Muscle of leg (tissue), 11 donors: ENCODE results near the gene GJB2. TPM values are rescaled to one million over a fixed set of nuclear protein-coding genes. Genes with fewer than 3 reads are reported as not detected.
"Not testable (repeated sequence)": the region's sequence is repeated elsewhere in the genome, so short reads cannot be mapped to it uniquely, and the experiment has no call there.

Source experiments
- DNase-seq: peaks from one replicate; pipeline ENCODE4 v3.0.0; 2013
- H3K27ac ChIP-seq: one replicate; pipeline ENCODE4 v1.5.1; 2013; ENCODE audit warnings: mild to moderate bottlenecking, low read length, control low read depth
- H3K27me3 ChIP-seq: one replicate; pipeline ENCODE4 v1.6.1; 2013; ENCODE audit warnings: low read length; ENCODE audit not compliant: control insufficient read depth, insufficient read depth
- H3K36me3 ChIP-seq: one replicate; pipeline ENCODE4 v1.6.1; 2013; ENCODE audit warnings: low read length; ENCODE audit not compliant: control insufficient read depth, insufficient read depth
- H3K4me1 ChIP-seq: one replicate; pipeline ENCODE4 v1.6.1; 2013; ENCODE audit warnings: low read length; ENCODE audit not compliant: control insufficient read depth, insufficient read depth
- H3K4me3 ChIP-seq: one replicate; pipeline ENCODE4 v1.5.1; 2013; ENCODE audit warnings: low read length, control low read depth
- H3K9me3 ChIP-seq: replicated peaks from 2 replicates; pipeline ENCODE4 v1.6.1; 2013; ENCODE audit warnings: low read depth, low read length; ENCODE audit not compliant: control insufficient read depth
- WGBS: methylation state at CpG from one replicate; pipeline ENCODE4 v1.1.5; 2013; ENCODE audit warnings: missing lambda C conversion rate; ENCODE audit not compliant: insufficient coverage; 5-methylcytosine and 5-hydroxymethylcytosine counted together
- polyA plus RNA-seq, 8 donors: library from polyadenylated mRNA; unstranded; fragments of 120-200 nt; gene quantifications; one replicate each; pipeline versions ENCODE4 v1.2.1 to v1.2.3, GENCODE V29; 2013; ENCODE audit warnings: inconsistent platforms in 1 of 8, low replicate concordance in 1 of 8; ENCODE audit not compliant: insufficient read length in 8 of 8, insufficient read depth in 1 of 8
- total RNA-seq: library from RNA; stranded (reverse); fragments of 120-200 nt; gene quantifications from one replicate; pipeline ENCODE4 v1.2.4, GENCODE V29; 2013

Gene GJB2
- total and polyA plus RNA-seq, 9 donors, result 0.24 to 8.0 (median 1.2) TPM

DNA sequence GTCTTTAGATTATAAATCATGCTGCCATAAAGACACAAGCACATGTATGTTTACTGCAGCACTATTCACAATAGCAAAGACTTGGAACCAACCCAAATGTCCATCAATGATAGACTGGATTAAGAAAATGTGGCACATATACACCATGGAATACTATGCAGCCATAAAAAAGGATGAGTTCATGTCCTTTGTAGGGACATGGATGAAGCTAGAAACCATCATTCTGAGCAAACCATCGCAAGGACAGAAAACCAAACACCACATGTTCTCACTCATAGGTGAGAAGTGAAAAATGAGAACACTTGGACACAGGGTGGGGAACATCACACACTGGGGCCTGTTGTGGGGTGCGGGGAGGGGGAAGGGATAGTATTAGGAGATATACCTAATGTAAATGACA, 39.4 kb downstream of the GJB2 start:
- H3K9me3 ChIP-seq, H3K27ac ChIP-seq, H3K36me3 ChIP-seq, H3K4me3 ChIP-seq, H3K4me1 ChIP-seq, DNase-seq: not testable (repeated sequence)
- peaks cover 50% of the 10 kb centered on the region for H3K27me3 ChIP-seq
- no CpG with 5 or more reads among the region's 2 CpGs for WGBS

DNA sequence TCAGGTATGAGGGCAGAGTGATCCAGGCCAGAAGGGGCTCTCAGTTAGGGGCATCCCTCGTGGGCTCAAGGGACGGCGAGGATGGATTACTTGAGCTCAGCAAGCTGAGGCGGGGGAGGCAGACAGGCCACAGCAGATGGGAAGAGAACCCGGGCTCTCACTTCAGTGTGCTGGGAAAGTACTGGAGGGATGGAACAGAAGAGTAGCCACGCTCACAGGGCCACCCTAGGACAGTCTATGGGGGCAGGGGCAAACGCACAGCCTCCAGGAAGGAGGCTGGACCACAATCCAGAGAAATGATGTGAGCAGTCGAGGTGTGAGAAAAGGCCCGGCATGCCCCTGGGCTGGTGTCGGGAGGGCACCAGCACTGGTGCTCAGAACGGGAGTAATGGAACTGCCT, 41.1 kb downstream of the GJB2 start:
- no peaks in the 10 kb centered on the region for H3K36me3 ChIP-seq
- no peak overlapping the region for H3K4me3 ChIP-seq
- no peaks in the 10 kb centered on the region for H3K9me3 ChIP-seq
- no peak overlapping the region for H3K27ac ChIP-seq
- 70% methylated on average over 11 of the region's 11 CpGs for WGBS
- H3K4me1 ChIP-seq, result no peaks in the 10 kb centered on the region
- DNase-seq, result no peak
- peaks cover 45% of the 10 kb centered on the region for H3K27me3 ChIP-seq

DNA sequence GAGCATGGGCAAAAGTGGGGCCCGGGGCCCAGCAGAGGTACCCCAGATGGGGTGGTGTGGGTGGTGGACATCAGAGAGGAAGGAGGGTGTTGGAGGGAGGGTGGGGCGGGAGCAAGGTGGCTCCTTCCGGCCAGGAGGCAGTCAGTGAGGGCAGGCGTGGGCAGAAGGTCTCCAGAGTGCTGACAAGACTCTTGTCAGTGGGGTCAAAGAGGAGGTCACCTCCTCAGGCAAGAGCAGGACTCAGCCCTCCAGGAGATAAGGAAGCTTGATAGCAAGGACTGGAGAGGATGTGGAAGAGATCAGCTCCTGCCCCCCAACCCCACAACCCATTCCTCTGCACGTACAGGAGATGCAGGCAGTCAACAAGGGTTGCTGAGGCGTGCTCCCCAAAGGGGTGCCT, 41.7 kb downstream of the GJB2 start:
- peaks cover 43% of the 10 kb centered on the region for H3K27me3 ChIP-seq
- no peak overlapping the region for H3K4me3 ChIP-seq
- no peaks in the 10 kb centered on the region for H3K9me3 ChIP-seq
- no peak for DNase-seq
- H3K4me1 ChIP-seq, result no peaks in the 10 kb centered on the region
- 65% methylated on average over 4 of the region's 6 CpGs for WGBS
- no peak overlapping the region for H3K27ac ChIP-seq
- no peaks in the 10 kb centered on the region for H3K36me3 ChIP-seq

GRCh38 chr13:20150561-20150960, 42.2 kb downstream of the GJB2 start:
- no peak for DNase-seq
- H3K4me1 ChIP-seq, result no peaks in the 10 kb centered on the region
- H3K27me3 ChIP-seq, result peaks cover 46% of the 10 kb centered on the region
- no peaks in the 10 kb centered on the region for H3K9me3 ChIP-seq
- H3K36me3 ChIP-seq, result no peaks in the 10 kb centered on the region
- H3K27ac ChIP-seq, result no peak overlapping the region
- WGBS, result 88% methylated on average over 6 of the region's 9 CpGs
- no peak overlapping the region for H3K4me3 ChIP-seq

GRCh38 chr13:20149762-20150161, 43.0 kb downstream of the GJB2 start:
- H3K27me3 ChIP-seq, result peaks cover 43% of the 10 kb centered on the region
- no peaks in the 10 kb centered on the region for H3K36me3 ChIP-seq
- H3K27ac ChIP-seq, result no peak overlapping the region
- H3K4me3 ChIP-seq, result no peak overlapping the region
- no peaks in the 10 kb centered on the region for H3K9me3 ChIP-seq
- no peak for DNase-seq
- 45% methylated on average over 9 of the region's 9 CpGs for WGBS
- no peaks in the 10 kb centered on the region for H3K4me1 ChIP-seq

- Histone ChIP-seq H3K9me3 (no peaks in the 10 kb centered on the region), H3K4me3 (no peak overlapping the region), H3K36me3 (no peaks in the 10 kb centered on the region), H3K27me3 (peaks cover 49% of the 10 kb centered on the region), H3K27ac (no peak overlapping the region), H3K4me1 (no peaks in the 10 kb centered on the region)
- DNase-seq, result no peak
- WGBS, result 80% methylated on average over 10 of the region's 16 CpGs
Observed at GRCh38 chr13:20148501-20149183, 44.1 kb downstream of the GJB2 start.

- H3K9me3 ChIP-seq, result no peaks in the 10 kb centered on the region
- 100% methylated on average over 1 of the region's 1 CpG for WGBS
- no peak overlapping the region for H3K27ac ChIP-seq
- no peaks in the 10 kb centered on the region for H3K36me3 ChIP-seq
- H3K4me1 ChIP-seq, result peaks cover 8% of the 10 kb centered on the region
- no peak overlapping the region for H3K4me3 ChIP-seq
- H3K27me3 ChIP-seq, result peaks cover 62% of the 10 kb centered on the region
- no peak for DNase-seq
Observed at GRCh38 chr13:20146381-20146780, 46.4 kb downstream of the GJB2 start.

DNA sequence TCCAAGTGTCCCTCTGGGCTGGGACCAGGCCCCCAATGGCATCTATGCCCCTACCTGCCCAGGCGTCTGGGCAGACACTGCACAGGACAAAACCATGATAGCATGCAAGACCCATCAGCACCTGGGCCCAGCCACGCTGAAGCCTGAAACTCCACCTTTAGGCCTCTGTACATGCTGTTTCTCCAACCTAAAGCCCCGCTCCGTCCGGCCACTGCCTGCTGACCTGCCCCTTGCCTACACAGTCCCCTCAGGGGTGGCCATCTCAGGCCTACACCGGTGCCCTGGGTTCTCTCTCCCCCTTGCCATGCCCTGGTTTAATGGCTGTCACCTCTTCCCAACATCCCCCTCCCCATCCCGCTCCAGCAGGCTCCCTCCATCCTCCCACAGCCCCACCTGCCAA, 47.2 kb downstream of the GJB2 start:
- DNase-seq, result no peak
- H3K4me1 ChIP-seq, result peaks cover 13% of the 10 kb centered on the region
- peaks cover 63% of the 10 kb centered on the region for H3K27me3 ChIP-seq
- no peak overlapping the region for H3K4me3 ChIP-seq
- H3K36me3 ChIP-seq, result no peaks in the 10 kb centered on the region
- H3K27ac ChIP-seq, result no peak overlapping the region
- WGBS, result 69% methylated on average over 7 of the region's 7 CpGs
- H3K9me3 ChIP-seq, result no peaks in the 10 kb centered on the region

GRCh38 chr13:20144141-20144850, 48.4 kb downstream of the GJB2 start:
- peaks cover 56% of the 10 kb centered on the region for H3K27me3 ChIP-seq
- DNase-seq, result no peak
- H3K4me3 ChIP-seq, result no peak overlapping the region
- H3K36me3 ChIP-seq, result no peaks in the 10 kb centered on the region
- 74% methylated on average over 11 of the region's 12 CpGs for WGBS
- H3K27ac ChIP-seq, result no peak overlapping the region
- H3K4me1 ChIP-seq, result peaks cover 14% of the 10 kb centered on the region
- H3K9me3 ChIP-seq, result no peaks in the 10 kb centered on the region

DNA sequence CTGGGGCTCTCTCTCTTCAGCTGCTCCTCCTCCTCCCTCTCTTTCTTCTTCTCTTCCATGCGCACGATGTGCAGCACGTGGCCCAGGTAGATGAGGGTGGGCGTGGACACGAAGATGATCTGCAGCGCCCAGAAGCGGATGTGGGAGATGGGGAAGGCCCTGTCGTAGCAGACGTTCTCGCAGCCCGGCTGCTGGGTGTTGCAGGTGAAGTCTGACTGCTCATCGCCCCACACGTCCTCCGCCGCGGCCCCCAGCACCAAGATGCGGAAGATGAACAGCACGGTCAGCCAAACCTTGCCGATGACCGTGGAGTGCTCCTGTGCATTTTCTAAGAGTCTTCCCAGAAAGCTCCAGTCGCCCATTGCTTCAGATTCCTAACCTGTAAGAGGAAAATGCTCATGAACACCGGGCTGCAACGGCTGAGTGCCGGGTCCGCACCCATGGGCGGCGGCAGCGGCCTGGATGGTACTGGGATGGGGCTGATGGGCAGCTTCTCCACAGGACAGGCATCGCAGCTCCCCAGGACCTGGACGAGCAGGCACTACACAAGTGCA, 49.7 kb downstream of the GJB2 start:
- H3K27me3 ChIP-seq, result peaks cover 46% of the 10 kb centered on the region

More for the DNA sequence above, 49.7 kb downstream of the GJB2 start:
- H3K4me1 ChIP-seq, result peaks cover 14% of the 10 kb centered on the region
- H3K9me3 ChIP-seq, result no peaks in the 10 kb centered on the region
- no peak for DNase-seq
- no peaks in the 10 kb centered on the region for H3K36me3 ChIP-seq
- no peak overlapping the region for H3K4me3 ChIP-seq
- WGBS, result 73% methylated on average over 28 of the region's 30 CpGs
- no peak overlapping the region for H3K27ac ChIP-seq
